CD14-positive monocyte (primary cell): Measurements from ENCODE around the gene SRPK2. TPM values are rescaled to one million over a fixed set of nuclear protein-coding genes. Genes with fewer than 3 reads are reported as not detected.

Source experiments
- DNase-seq, 3 donors: peaks; one replicate each; pipeline ENCODE4 v3.0.0-alpha.2; 2011 to 2022
- H2AFZ ChIP-seq: 2 replicates; pipeline ENCODE4 v1.6.0; 2012; ENCODE audit warnings: mild to moderate bottlenecking, low read depth, low read length, inconsistent platforms; ENCODE audit not compliant: insufficient read depth, poor library complexity, severe bottlenecking
- H3K27ac ChIP-seq, 2 donors: 1 replicate in 1 of 2; 2 replicates in 1 of 2; pipeline ENCODE4 v1.5.1; 2012 to 2013; ENCODE audit warnings: low read length in 2 of 2, control low read depth in 1 of 2, inconsistent platforms in 1 of 2, low read depth in 1 of 2, mild to moderate bottlenecking in 1 of 2
- H3K27me3 ChIP-seq, 2 donors: one replicate each; pipeline versions ENCODE4 v1.6.0 to v1.6.1; 2011 to 2013; ENCODE audit warnings: low read length in 2 of 2; ENCODE audit not compliant: control insufficient read depth in 2 of 2, insufficient read depth in 2 of 2
- H3K36me3 ChIP-seq, 2 donors: replicated peaks in 1 of 2; 1 replicate in 1 of 2; 2 replicates in 1 of 2; pipeline versions ENCODE4 v1.5.1 to v1.6.1; 2012 to 2013; ENCODE audit warnings: low read length in 2 of 2, control low read depth in 1 of 2, inconsistent platforms in 1 of 2, mild to moderate bottlenecking in 1 of 2; ENCODE audit not compliant: insufficient read depth in 2 of 2, control insufficient read depth in 1 of 2
- H3K4me1 ChIP-seq, 2 donors: 1 replicate in 1 of 2; 2 replicates in 1 of 2; pipeline versions ENCODE4 v1.5.1 to v1.6.1; 2012 to 2013; ENCODE audit warnings: low read length in 2 of 2, control low read depth in 1 of 2, inconsistent platforms in 1 of 2, mild to moderate bottlenecking in 1 of 2, moderate library complexity in 1 of 2; ENCODE audit not compliant: insufficient read depth in 2 of 2, control insufficient read depth in 1 of 2
- H3K4me2 ChIP-seq: replicated peaks from 2 replicates; pipeline ENCODE3; 2012; ENCODE audit warnings: low read length, moderate library complexity, mild to moderate bottlenecking; ENCODE audit not compliant: poor library complexity, severe bottlenecking; ENCODE audit errors: extremely low read depth
- H3K4me3 ChIP-seq, 3 experiments: fragments of 200-600 bp in 1 of 3; sonication (generic) in 1 of 3; replicated peaks in 1 of 3; 1 replicate in 2 of 3; 2 replicates in 1 of 3; pipeline ENCODE4 v1.5.1; 2011 to 2013; ENCODE audit warnings: low read length in 3 of 3, mild to moderate bottlenecking in 3 of 3, control low read depth in 2 of 3, low read depth in 2 of 3, inconsistent platforms in 1 of 3, moderate library complexity in 1 of 3
- H3K79me2 ChIP-seq: 2 replicates; pipeline ENCODE4 v1.6.0; 2012; ENCODE audit warnings: mild to moderate bottlenecking, control low read depth, inconsistent platforms, low read length, moderate library complexity; ENCODE audit not compliant: insufficient read depth
- H3K9ac ChIP-seq: 2 replicates; pipeline ENCODE4 v1.6.0; 2017; ENCODE audit warnings: low read length, mild to moderate bottlenecking; ENCODE audit not compliant: insufficient read depth, poor library complexity, severe bottlenecking
- H3K9me3 ChIP-seq, 2 donors: replicated peaks in 1 of 2; 1 replicate in 1 of 2; 2 replicates in 1 of 2; pipeline versions ENCODE4 v1.5.1 to v1.6.1; 2012 to 2013; ENCODE audit warnings: low read length in 2 of 2, control low read depth in 1 of 2; ENCODE audit not compliant: control insufficient read depth in 1 of 2, insufficient read depth in 1 of 2
- H4K20me1 ChIP-seq: 2 replicates; pipeline ENCODE4 v1.6.0; 2012; ENCODE audit warnings: mild to moderate bottlenecking, low read length, control low read depth, moderate library complexity; ENCODE audit not compliant: insufficient read depth
- H3K27ac Mint-ChIP-seq, 7 donors: one replicate each; pipeline ENCODE4 v1.8.0; 2020; ENCODE audit warnings: mild to moderate bottlenecking in 7 of 7, mixed read lengths in 7 of 7, moderate library complexity in 6 of 7, inconsistent platforms in 2 of 7
- H3K27me3 Mint-ChIP-seq, 3 donors: one replicate each; pipeline ENCODE4 v1.8.0; 2021 to 2022; ENCODE audit warnings: low read depth in 3 of 3, mild to moderate bottlenecking in 3 of 3, mixed read lengths in 3 of 3, moderate library complexity in 3 of 3, inconsistent platforms in 1 of 3
- H3K36me3 Mint-ChIP-seq, 2 donors: one replicate each; pipeline ENCODE4 v1.8.0; 2020; ENCODE audit warnings: mixed read lengths in 2 of 2, inconsistent platforms in 1 of 2, mild to moderate bottlenecking in 1 of 2
- H3K4me1 Mint-ChIP-seq: one replicate; pipeline ENCODE4 v1.8.0; 2020; ENCODE audit warnings: mild to moderate bottlenecking, mixed read lengths
- H3K4me3 Mint-ChIP-seq, 2 donors: one replicate each; pipeline ENCODE4 v1.8.0; 2020; ENCODE audit warnings: mild to moderate bottlenecking in 2 of 2, mixed read lengths in 2 of 2, moderate library complexity in 1 of 2
- H3K9me3 Mint-ChIP-seq, 7 donors: one replicate each; pipeline ENCODE4 v1.8.0; 2020 to 2022; ENCODE audit warnings: mixed read lengths in 7 of 7, mild to moderate bottlenecking in 6 of 7, moderate library complexity in 6 of 7, inconsistent platforms in 2 of 7
- CTCF ChIP-seq: fragments of 200-600 bp; IDR thresholded peaks from one replicate; pipeline ENCODE4 v1.8.0; 2022; ENCODE audit warnings: antibody characterized with exemption, mild to moderate bottlenecking
- WGBS: methylation state at CpG from one replicate; pipeline ENCODE4 v1.1.5; 2013; ENCODE audit warnings: missing lambda C conversion rate; ENCODE audit not compliant: insufficient coverage; 5-methylcytosine and 5-hydroxymethylcytosine counted together
- intact Hi-C, 2 donors: fragments of 100-400 bp; cut with micrococcal nuclease; formaldehyde crosslinking; loops; one replicate each; pipeline versions ENCODE4 v1.15.0 to v1.15.1; 2023
- polyA plus RNA-seq, 3 donors: library from polyadenylated mRNA; depleted of rRNA in 1 of 3; unstranded in 2 of 3; stranded (reverse) in 1 of 3; fragments of 300-500 nt in 2 of 3; fragments of >200 nt in 1 of 3; fragmentation: Illumina TruSeq in 2 of 3; gene quantifications; 1 replicate in 2 of 3; 2 replicates in 1 of 3; pipeline ENCODE4 v1.2.3, GENCODE V29; 2012 to 2021

SRPK2 gene
- polyA plus RNA-seq, 3 donors: 12.6 to 37.7 (median 30.0) TPM

GRCh38 chr7:105178928-105179541 lies 209.7 kb downstream of the SRPK2 start:
- Histone ChIP-seq H4K20me1 (peaks cover 75% of the 10 kb centered on the region), H3K4me2 (no peak overlapping the region), H2AFZ (no peak overlapping the region), H3K27ac (no peak overlapping the region), H3K36me3 (no peaks in the 10 kb centered on the region), H3K4me1 (no peaks in the 10 kb centered on the region), H3K79me2 (peaks cover 18% of the 10 kb centered on the region), H3K4me3 (no peak overlapping the region), H3K27me3 (no peaks in the 10 kb centered on the region), H3K9ac (no peak overlapping the region), H3K9me3 (no peaks in the 10 kb centered on the region)
- H3K27ac Mint-ChIP-seq: no peak overlapping the region
- peaks cover 0 to 2% of the 10 kb centered on the region in 2 donors for H3K36me3 Mint-ChIP-seq
- H3K9me3 Mint-ChIP-seq: peaks cover 0 to 3% (median 0%) of the 10 kb centered on the region in 7 donors
- H3K4me3 Mint-ChIP-seq: no peak overlapping the region
- no peak for TF ChIP-seq CTCF
- intact Hi-C loops: no loop called here
- no peaks in the 10 kb centered on the region for H3K4me1 Mint-ChIP-seq
- WGBS: no CpG with 5 or more reads among the region's 4 CpGs
- no peaks in the 10 kb centered on the region for H3K27me3 Mint-ChIP-seq
- no peak for DNase-seq

- H3K36me3 Mint-ChIP-seq: peaks cover 0 to 2% of the 10 kb centered on the region in 2 donors
- H3K27me3 ChIP-seq: no peaks in the 10 kb centered on the region
- no peak overlapping the region for H3K27ac ChIP-seq
- intact Hi-C loops: no loop called here
- peaks cover 0 to 3% (median 0%) of the 10 kb centered on the region in 7 donors for H3K9me3 Mint-ChIP-seq
- H3K27ac Mint-ChIP-seq: no peak overlapping the region
- H2AFZ ChIP-seq: no peak overlapping the region
- H3K4me2 ChIP-seq: no peak overlapping the region
- H4K20me1 ChIP-seq: peaks cover 77% of the 10 kb centered on the region
- H3K4me1 Mint-ChIP-seq: no peaks in the 10 kb centered on the region
- H3K9me3 ChIP-seq: no peaks in the 10 kb centered on the region
- H3K4me1 ChIP-seq: no peaks in the 10 kb centered on the region
- no peak overlapping the region for H3K9ac ChIP-seq
- DNase-seq: no peak
- WGBS: 100% methylated on average over 2 of the region's 4 CpGs
- no peaks in the 10 kb centered on the region for H3K27me3 Mint-ChIP-seq
- H3K36me3 ChIP-seq: no peaks in the 10 kb centered on the region
- TF ChIP-seq CTCF: no peak
- H3K79me2 ChIP-seq: peaks cover 23% of the 10 kb centered on the region
- H3K4me3 ChIP-seq: no peak overlapping the region
- H3K4me3 Mint-ChIP-seq: no peak overlapping the region
These were observed 210.5 kb downstream of the SRPK2 start for GRCh38 chr7:105178177-105178576.
